Trophoblast cell (in vitro differentiated cells and primary cell): ENCODE measurements around the gene CEP78.

Experiments
- DNase-seq, 2 donors: peaks; one replicate each; pipeline ENCODE4 v3.0.0-alpha.2; 2016
- H2AFZ ChIP-seq: 2 replicates; pipeline ENCODE4 v1.6.1; 2013; ENCODE audit warnings: low read length, moderate library complexity, mild to moderate bottlenecking; ENCODE audit not compliant: insufficient read depth, poor library complexity
- H2AK5ac ChIP-seq: 2 replicates; pipeline ENCODE4 v1.6.1; 2013; ENCODE audit warnings: mild to moderate bottlenecking, low read length
- H2BK120ac ChIP-seq: 2 replicates; pipeline ENCODE4 v1.6.1; 2013; ENCODE audit warnings: low read length, mild to moderate bottlenecking, moderate library complexity; ENCODE audit not compliant: insufficient read depth, poor library complexity
- H2BK12ac ChIP-seq: 2 replicates; pipeline ENCODE4 v1.6.1; 2013; ENCODE audit warnings: mild to moderate bottlenecking, low read length, moderate library complexity
- H2BK5ac ChIP-seq: 2 replicates; pipeline ENCODE4 v1.6.1; 2013; ENCODE audit warnings: low read length, low read depth, moderate library complexity, mild to moderate bottlenecking; ENCODE audit not compliant: poor library complexity
- H3K14ac ChIP-seq: 2 replicates; pipeline ENCODE4 v1.6.1; 2013; ENCODE audit warnings: mild to moderate bottlenecking, low read length
- H3K18ac ChIP-seq: 2 replicates; pipeline ENCODE4 v1.6.1; 2013; ENCODE audit warnings: mild to moderate bottlenecking, low read length
- H3K23ac ChIP-seq: 2 replicates; pipeline ENCODE4 v1.6.1; 2013; ENCODE audit warnings: low read length
- H3K27ac ChIP-seq: 2 replicates; pipeline ENCODE4 v1.5.1; 2013; ENCODE audit warnings: low read depth, mild to moderate bottlenecking, inconsistent platforms, low read length, moderate library complexity
- H3K27me3 ChIP-seq: 2 replicates; pipeline ENCODE4 v1.6.1; 2013; ENCODE audit warnings: inconsistent platforms, mild to moderate bottlenecking, low read length, moderate library complexity; ENCODE audit not compliant: insufficient read depth
- H3K36me3 ChIP-seq, 2 experiments: 1 replicate in 1 of 2; 2 replicates in 1 of 2; pipeline ENCODE4 v1.6.1; 2013; ENCODE audit warnings: low read length in 2 of 2, mild to moderate bottlenecking in 2 of 2, moderate library complexity in 1 of 2; ENCODE audit not compliant: insufficient read depth in 2 of 2, control insufficient read depth in 1 of 2
- H3K4ac ChIP-seq: 2 replicates; pipeline ENCODE4 v1.6.1; 2013; ENCODE audit warnings: low read depth, mild to moderate bottlenecking, low read length, moderate library complexity
- H3K4me1 ChIP-seq, 2 experiments: 1 replicate in 1 of 2; 2 replicates in 1 of 2; pipeline ENCODE4 v1.6.1; 2013; ENCODE audit warnings: low read length in 2 of 2, mild to moderate bottlenecking in 2 of 2, moderate library complexity in 1 of 2; ENCODE audit not compliant: insufficient read depth in 2 of 2, control insufficient read depth in 1 of 2
- H3K4me2 ChIP-seq: 2 replicates; pipeline ENCODE4 v1.6.1; 2013; ENCODE audit warnings: inconsistent platforms, mild to moderate bottlenecking, low read length, moderate library complexity
- H3K4me3 ChIP-seq: 2 replicates; pipeline ENCODE4 v1.5.1; 2013; ENCODE audit warnings: mild to moderate bottlenecking, low read depth, low read length, inconsistent platforms
- H3K79me1 ChIP-seq: one replicate; pipeline ENCODE4 v1.6.1; 2013; ENCODE audit warnings: low read length
- H3K79me2 ChIP-seq: 2 replicates; pipeline ENCODE4 v1.6.1; 2013; ENCODE audit warnings: low read length, mild to moderate bottlenecking; ENCODE audit not compliant: control insufficient read depth, insufficient read depth, poor library complexity
- H3K9ac ChIP-seq: 2 replicates; pipeline ENCODE4 v1.6.1; 2013; ENCODE audit warnings: mild to moderate bottlenecking, low read length
- H3K9me3 ChIP-seq: 2 replicates; pipeline ENCODE4 v1.6.1; 2013; ENCODE audit warnings: low read depth, mild to moderate bottlenecking, control low read depth, inconsistent platforms, low read length; ENCODE audit not compliant: insufficient read depth
- H4K12ac ChIP-seq: 2 replicates; pipeline ENCODE4 v1.6.1; 2013; ENCODE audit warnings: low read depth, mild to moderate bottlenecking, low read length, moderate library complexity
- H4K8ac ChIP-seq: 2 replicates; pipeline ENCODE4 v1.6.1; 2013; ENCODE audit warnings: low read depth, mild to moderate bottlenecking, low read length, moderate library complexity
- H4K91ac ChIP-seq: one replicate; pipeline ENCODE4 v1.6.1; 2013; ENCODE audit warnings: low read depth, mild to moderate bottlenecking, low read length, moderate library complexity
- WGBS: extraction: QIAGEN DNeasy Blood & Tissue Kit; methylation state at CpG from one replicate; pipeline ENCODE4 v1.1.7; 2013; ENCODE audit warnings: missing lambda C conversion rate; ENCODE audit not compliant: insufficient read length, insufficient coverage; ENCODE audit errors: extremely low coverage; 5-methylcytosine and 5-hydroxymethylcytosine counted together

The CEP78 gene

DNA sequence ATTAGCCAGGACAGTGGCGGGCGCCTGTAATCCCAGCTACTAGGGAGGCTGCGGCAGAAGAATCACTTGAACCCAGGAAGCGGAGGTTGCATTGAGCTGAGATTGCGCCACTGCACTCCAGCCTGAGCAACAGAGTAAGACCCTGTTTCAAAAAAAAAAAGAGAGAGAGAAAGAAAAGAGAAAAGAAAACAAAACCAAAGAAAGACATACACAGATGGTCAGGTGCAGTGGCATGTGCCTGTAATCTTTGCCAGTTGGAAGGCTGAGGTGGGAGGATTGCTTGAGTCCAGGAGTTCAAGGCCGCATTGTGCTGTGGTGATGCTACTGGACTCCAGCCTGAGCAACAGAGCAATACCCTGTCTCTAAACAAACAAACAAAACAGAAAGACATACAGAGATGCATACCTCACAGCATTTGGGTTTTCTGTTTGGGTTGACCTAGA is 51.1 kb downstream of the CEP78 start:
- no peak overlapping the region for H4K8ac ChIP-seq
- H3K4ac ChIP-seq, result no peak overlapping the region
- no peak overlapping the region for H3K4me3 ChIP-seq
- H2BK120ac ChIP-seq, result no peak overlapping the region
- no peak overlapping the region for H4K91ac ChIP-seq
- H3K79me2 ChIP-seq, result no peaks in the 10 kb centered on the region
- DNase-seq, result no peak
- no CpG with 5 or more reads among the region's 6 CpGs for WGBS
- H3K4me1 ChIP-seq, result no peaks in the 10 kb centered on the region
- no peak overlapping the region for H2AFZ ChIP-seq
- H3K23ac ChIP-seq, result no peak overlapping the region
- no peak overlapping the region for H3K9ac ChIP-seq
- no peak overlapping the region for H3K27ac ChIP-seq
- H3K4me2 ChIP-seq, result no peak overlapping the region
- H3K14ac ChIP-seq, result no peak overlapping the region
- no peak overlapping the region for H3K18ac ChIP-seq
- H2BK12ac ChIP-seq, result no peak overlapping the region
- H4K12ac ChIP-seq, result no peak overlapping the region
- H3K36me3 ChIP-seq, result no peaks in the 10 kb centered on the region
- H2AK5ac ChIP-seq, result no peak overlapping the region
- H3K79me1 ChIP-seq, result no peaks in the 10 kb centered on the region
- H3K27me3 ChIP-seq, result no peaks in the 10 kb centered on the region
- no peaks in the 10 kb centered on the region for H3K9me3 ChIP-seq
- H2BK5ac ChIP-seq, result no peak overlapping the region

DNA sequence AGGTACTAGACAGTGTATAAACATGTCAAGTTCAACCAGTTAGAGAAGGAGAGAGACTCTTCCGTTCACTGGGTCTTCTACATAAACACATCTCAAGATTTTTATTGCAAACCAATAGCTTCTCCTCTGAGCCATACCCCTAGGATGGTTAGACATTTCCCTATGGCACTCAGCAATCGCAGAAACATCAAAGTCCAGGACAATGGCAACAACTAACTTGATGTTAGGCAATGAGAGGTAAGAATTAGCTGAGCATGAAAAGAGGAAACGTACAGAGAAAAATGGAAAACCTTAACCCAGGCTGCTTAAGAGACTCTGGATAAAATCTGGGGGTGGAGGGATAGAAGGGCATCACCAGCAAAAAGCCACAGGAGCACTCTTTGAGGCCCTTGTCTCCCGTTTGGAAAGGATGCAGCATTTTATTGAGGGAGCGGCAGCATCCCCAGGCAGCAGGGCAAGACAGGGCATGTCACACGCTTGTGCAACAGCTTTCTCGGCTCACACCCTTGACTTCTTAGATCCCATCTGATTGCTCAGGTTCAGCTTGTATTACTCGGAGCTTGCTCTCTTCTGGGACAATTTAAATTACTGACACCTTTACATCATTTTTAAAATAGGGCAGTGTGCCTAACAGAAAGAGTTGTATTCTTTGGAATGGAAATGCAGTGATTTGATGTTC is 52.5 kb downstream of the CEP78 start:
- no CpG with 5 or more reads among the region's 8 CpGs for WGBS

DNA sequence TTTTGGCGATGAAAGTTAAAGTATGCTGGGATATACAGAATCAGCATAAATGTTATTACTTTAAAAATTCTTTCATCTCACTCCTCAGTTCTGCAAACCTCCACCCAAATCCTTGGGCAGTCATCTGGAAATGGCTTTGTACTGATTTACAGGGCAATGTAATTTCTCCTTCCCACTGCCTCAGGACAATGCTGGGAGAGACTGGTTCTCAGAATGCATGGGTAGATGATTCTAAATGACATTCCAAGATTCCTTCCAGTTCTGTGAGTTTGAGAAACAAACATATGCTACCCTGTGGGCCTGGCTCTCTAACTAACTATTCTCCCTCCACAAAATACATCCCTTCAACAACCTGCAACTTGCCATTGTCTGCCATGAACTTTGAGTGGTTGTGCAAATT is 53.6 kb downstream of the CEP78 start:
- no peak overlapping the region for H3K23ac ChIP-seq
- no peak overlapping the region for H4K91ac ChIP-seq
- no peak overlapping the region for H4K12ac ChIP-seq
- no peaks in the 10 kb centered on the region for H3K9me3 ChIP-seq
- H4K8ac ChIP-seq, result no peak overlapping the region
- H2BK5ac ChIP-seq, result no peak overlapping the region
- no peak overlapping the region for H2AFZ ChIP-seq
- H3K18ac ChIP-seq, result no peak overlapping the region
- WGBS, result no CpG with 5 or more reads among the region's 1 CpG
- H3K79me1 ChIP-seq, result no peaks in the 10 kb centered on the region
- no peak overlapping the region for H3K4ac ChIP-seq
- H3K27me3 ChIP-seq, result no peaks in the 10 kb centered on the region
- H2BK120ac ChIP-seq, result no peak overlapping the region
- no peak for DNase-seq
- H3K4me1 ChIP-seq, result no peaks in the 10 kb centered on the region
- H2BK12ac ChIP-seq, result no peak overlapping the region
- H3K4me2 ChIP-seq, result no peak overlapping the region
- H2AK5ac ChIP-seq, result no peak overlapping the region
- H3K36me3 ChIP-seq, result no peaks in the 10 kb centered on the region
- H3K79me2 ChIP-seq, result no peaks in the 10 kb centered on the region
- no peak overlapping the region for H3K14ac ChIP-seq
- H3K9ac ChIP-seq, result no peak overlapping the region
- H3K4me3 ChIP-seq, result no peak overlapping the region
- H3K27ac ChIP-seq, result no peak overlapping the region

More for the DNA sequence above, 52.5 kb downstream of the CEP78 start:
- no peak overlapping the region for H4K8ac ChIP-seq
- no peak overlapping the region for H3K23ac ChIP-seq
- H2BK120ac ChIP-seq, result peak overlapping the region; percentile 33
- H3K4me2 ChIP-seq, result no peak overlapping the region
- H4K91ac ChIP-seq, result no peak overlapping the region
- no peak overlapping the region for H3K4me3 ChIP-seq
- H3K9ac ChIP-seq, result no peak overlapping the region
- no peak overlapping the region for H4K12ac ChIP-seq
- no peaks in the 10 kb centered on the region for H3K36me3 ChIP-seq
- H3K4me1 ChIP-seq, result no peaks in the 10 kb centered on the region
- no peak overlapping the region for H3K18ac ChIP-seq
- H3K27me3 ChIP-seq, result no peaks in the 10 kb centered on the region
- no peak overlapping the region for H2BK12ac ChIP-seq
- no peak overlapping the region for H3K27ac ChIP-seq
- H2BK5ac ChIP-seq, result no peak overlapping the region
- no peaks in the 10 kb centered on the region for H3K79me1 ChIP-seq
- no peaks in the 10 kb centered on the region for H3K79me2 ChIP-seq
- peak; percentile 11 to 18 for DNase-seq
- H2AFZ ChIP-seq, result no peak overlapping the region
- H3K14ac ChIP-seq, result no peak overlapping the region
- no peak overlapping the region for H3K4ac ChIP-seq
- H2AK5ac ChIP-seq, result no peak overlapping the region
- H3K9me3 ChIP-seq, result no peaks in the 10 kb centered on the region

DNA sequence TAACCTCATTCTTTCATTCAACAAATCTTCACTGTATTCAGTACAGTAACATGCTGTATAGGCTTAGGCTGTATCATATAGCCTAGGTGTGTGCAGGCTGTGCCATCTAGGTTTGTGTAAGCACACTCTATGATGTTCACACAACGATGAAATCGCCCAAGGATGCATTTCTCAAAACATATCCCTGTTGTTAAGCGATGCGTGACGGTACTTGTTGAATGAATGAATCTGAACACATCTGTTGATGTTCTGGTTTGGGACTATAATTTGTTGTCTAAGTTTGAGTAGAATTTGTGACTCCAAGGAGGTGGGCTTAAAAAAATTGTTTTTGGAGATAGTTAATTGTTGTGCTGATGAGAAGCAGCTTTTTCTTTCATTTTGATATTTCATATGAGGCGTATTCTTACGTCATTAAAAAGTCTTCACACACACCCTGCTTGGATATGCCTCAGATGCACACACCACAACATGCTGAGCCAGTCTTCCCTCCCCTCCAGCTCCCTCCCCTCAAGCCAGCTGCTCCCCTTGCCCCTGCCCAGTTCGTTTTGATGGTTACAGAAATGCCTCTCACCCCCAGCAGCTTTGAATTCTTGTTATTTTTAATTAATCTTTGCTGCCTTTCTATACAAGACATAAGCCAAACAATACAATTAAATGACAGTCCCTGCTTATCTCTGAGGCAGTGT is 55.5 kb downstream of the CEP78 start:
- no peak overlapping the region for H3K23ac ChIP-seq
- H3K27me3 ChIP-seq, result no peaks in the 10 kb centered on the region
- H2BK12ac ChIP-seq, result no peak overlapping the region
- H2BK5ac ChIP-seq, result no peak overlapping the region
- DNase-seq, result no peak
- no peak overlapping the region for H2BK120ac ChIP-seq
- H4K12ac ChIP-seq, result no peak overlapping the region
- H3K79me2 ChIP-seq, result no peaks in the 10 kb centered on the region
- peaks cover 4% of the 10 kb centered on the region for H3K79me1 ChIP-seq
- H3K27ac ChIP-seq, result no peak overlapping the region
- no peak overlapping the region for H4K8ac ChIP-seq
- H3K4me2 ChIP-seq, result no peak overlapping the region
- H3K4ac ChIP-seq, result no peak overlapping the region
- H3K9ac ChIP-seq, result no peak overlapping the region
- no CpG with 5 or more reads among the region's 8 CpGs for WGBS
- no peak overlapping the region for H3K18ac ChIP-seq
- no peaks in the 10 kb centered on the region for H3K36me3 ChIP-seq
- no peak overlapping the region for H2AFZ ChIP-seq
- H3K4me3 ChIP-seq, result no peak overlapping the region
- peaks cover 0 to 4% of the 10 kb centered on the region in 2 experiments for H3K4me1 ChIP-seq
- H2AK5ac ChIP-seq, result no peak overlapping the region
- H3K9me3 ChIP-seq, result no peaks in the 10 kb centered on the region
- H3K14ac ChIP-seq, result no peak overlapping the region
- no peak overlapping the region for H4K91ac ChIP-seq
